Uterine smooth muscle cell (primary cell): ENCODE results near the gene S100A11. TPM values are rescaled to one million over a fixed set of nuclear protein-coding genes. Genes with fewer than 3 reads are reported as not detected.

Source experiments
- total RNA-seq: library from RNA; depleted of rRNA; stranded (reverse); fragments of >200 nt; gene quantifications from 2 replicates; pipeline ENCODE4 v1.2.3, GENCODE V29; 2014

The S100A11 gene
- total RNA-seq: 42.2 and 59.2 TPM in 2 replicates

GRCh38 chr1:152036267-152037216, at the start of gene S100A11:
Gene S100A11, minus strand, starts transcription at chr1:152037004. Its CDS starts 89 bp downstream, at chr1:152036915.

GRCh38 chr1:151993734-151994496, 42.9 kb downstream of the S100A11 start, which contains the start of gene S100A10:
Gene S100A10, minus strand, starts transcription at chr1:151993859. Its CDS starts 7,629 bp downstream, at chr1:151986230.

Other genes starting within 250 kb of the S100A11 start
- gene TDRKH, start 246.5 kb downstream of the S100A11 start, total RNA-seq: 3.5 and 4.2 TPM in 2 replicates
- under 0.01 TPM in 1 of 2 replicates, not detected in the other for gene LINGO4, start 231.6 kb downstream of the S100A11 start, total RNA-seq
- not detected in 2 replicates for gene RORC, start 205.2 kb downstream of the S100A11 start, total RNA-seq
- not detected in 2 replicates for gene C2CD4D, start 197.2 kb downstream of the S100A11 start, total RNA-seq
- not detected in 2 replicates for gene THEM5, start 183.3 kb downstream of the S100A11 start, total RNA-seq
- gene THEM4, start 127.5 kb downstream of the S100A11 start, total RNA-seq: 7.0 and 8.3 TPM in 2 replicates
- 60.1 and 106 TPM in 2 replicates for gene S100A10, start 43.1 kb downstream of the S100A11 start, total RNA-seq
- not detected in 2 replicates for gene TCHHL1, start 52.1 kb upstream of the S100A11 start, total RNA-seq
- gene TCHH, start 78.4 kb upstream of the S100A11 start, total RNA-seq: under 0.01 TPM in 1 of 2 replicates, not detected in the other
- gene RPTN, start 122.2 kb upstream of the S100A11 start, total RNA-seq: not detected in 2 replicates
- not detected in 2 replicates for gene HRNR, start 187.2 kb upstream of the S100A11 start, total RNA-seq